SKM-1 (cell line): ENCODE measurements around the gene SAMD14.
"Not testable (repeated sequence)": the region's sequence is repeated elsewhere in the genome, so short reads cannot be mapped to it uniquely, and the experiment has no call there.

Experiments
- DNase-seq: peaks from one replicate; lab custom pipeline; 2025; ENCODE audit not compliant: unreplicated experiment; lab: John Stamatoyannopoulos, UW

The SAMD14 gene

DNA sequence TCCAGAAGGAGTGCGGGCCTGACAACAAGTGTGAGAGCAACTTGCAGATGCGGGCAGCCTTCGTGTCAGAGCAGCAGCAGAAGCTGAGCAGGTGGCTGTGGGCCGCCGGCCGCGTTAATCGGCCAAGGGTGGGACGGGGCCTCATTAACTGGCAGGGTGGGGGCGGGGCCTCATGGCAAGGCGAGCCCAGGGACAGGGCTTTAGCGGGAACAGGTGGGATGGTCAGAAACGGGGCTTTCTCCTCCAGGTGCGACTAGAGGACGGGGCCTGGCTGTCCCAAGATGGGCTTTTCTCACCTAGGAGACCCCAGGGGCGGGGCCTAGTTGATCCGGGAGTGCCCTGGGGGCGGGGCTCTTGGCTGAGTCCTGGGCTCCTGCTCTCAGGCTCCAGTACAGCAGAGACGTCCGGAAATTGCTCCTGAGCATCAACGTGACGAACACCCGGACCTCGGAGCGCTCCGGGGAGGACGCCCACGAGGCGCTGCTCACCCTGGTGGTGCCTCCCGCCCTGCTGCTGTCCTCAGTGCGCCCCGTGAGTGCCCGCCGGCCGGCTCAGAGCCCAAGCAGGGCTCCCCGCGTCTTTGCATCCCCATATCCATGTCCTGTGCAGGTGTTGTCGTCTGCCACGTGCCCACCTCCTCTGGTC lies 53.2 kb downstream of the SAMD14 start:
- no peak for DNase-seq

DNA sequence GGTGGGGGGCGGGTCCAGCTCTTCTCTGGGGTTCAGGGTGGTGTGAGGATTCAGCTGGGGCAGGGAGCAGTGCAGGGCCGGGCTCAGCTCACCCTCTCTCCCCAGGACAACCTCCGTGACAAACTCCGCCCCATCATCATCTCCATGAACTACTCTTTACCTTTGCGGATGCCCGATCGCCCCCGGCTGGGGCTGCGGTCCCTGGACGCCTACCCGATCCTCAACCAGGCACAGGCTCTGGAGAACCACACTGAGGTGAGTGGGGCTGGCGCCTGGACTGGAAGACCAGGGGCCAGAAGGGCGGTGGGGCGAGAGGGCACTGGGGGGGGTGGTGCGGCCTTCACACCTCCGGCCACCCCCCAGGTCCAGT lies 53.8 kb downstream of the SAMD14 start:
- no peak for DNase-seq

DNA sequence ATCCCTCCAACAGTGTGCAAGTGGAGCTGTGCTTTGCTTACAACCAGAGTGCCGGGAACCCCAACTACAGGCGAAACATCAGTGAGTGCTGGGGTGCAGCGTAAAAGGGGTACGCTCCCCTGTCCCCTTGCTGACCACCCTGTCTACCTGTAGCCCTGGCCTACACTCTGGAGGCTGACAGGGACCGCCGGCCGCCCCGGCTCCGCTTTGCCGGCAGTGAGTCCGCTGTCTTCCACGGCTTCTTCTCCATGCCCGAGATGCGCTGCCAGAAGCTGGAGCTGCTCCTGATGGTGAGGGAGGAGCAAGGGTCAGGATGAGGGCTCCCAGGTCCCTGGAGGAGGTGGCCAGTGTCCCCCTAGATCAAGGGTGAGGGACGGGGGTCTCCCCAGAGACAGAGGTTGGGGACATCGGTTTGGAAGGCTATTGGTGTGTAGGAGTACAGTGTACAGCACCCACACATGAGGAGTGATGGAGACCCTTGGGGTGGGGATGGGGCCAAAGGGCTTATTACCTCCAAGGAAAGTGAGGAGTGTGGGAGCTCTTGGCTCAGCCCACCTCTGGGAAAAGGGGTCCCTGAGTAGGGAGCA lies 54.4 kb downstream of the SAMD14 start:
- no peak for DNase-seq

DNA sequence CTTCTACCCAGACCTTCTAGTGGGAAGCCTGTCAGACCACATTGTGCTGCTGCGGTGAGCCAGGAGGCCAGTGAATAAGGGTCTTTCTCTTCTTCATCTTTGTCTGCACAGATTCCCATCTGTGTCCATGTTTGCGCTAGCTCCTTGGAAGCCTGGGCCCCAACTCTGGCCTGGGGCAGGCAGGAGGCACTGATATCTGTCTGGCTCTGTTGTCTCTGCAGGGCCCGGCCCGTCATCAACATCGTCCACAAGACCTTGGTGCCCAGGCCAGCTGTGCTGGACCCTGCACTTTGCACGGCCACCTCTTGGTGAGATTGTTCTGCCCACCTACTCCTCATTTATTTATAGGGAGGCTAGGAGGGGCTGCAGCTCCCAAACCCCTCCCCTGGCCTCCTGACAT lies 55.7 kb downstream of the SAMD14 start:
- no peak for DNase-seq

DNA sequence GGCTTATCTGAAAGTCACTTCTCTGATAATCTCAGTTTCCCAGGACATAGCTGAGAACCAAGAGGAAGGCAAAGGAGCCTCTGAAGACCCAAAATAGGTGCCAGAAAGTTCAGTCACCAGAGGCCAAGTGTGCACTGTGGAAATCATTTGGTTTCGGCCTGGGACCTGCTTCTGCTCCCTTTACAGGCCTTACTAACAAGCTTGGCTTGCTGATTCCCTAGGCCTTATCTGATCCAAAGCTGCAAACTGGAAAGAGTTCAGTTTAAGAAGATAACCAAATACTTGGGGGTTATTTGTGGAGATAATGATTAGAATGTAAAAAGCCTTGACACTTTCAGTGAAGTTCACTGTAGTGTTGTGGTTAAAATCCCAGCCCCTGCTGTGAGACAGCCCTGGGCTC lies 57.0 kb downstream of the SAMD14 start:
- DNase-seq: no peak

GRCh38 chr17:50072130-50072529 lies 57.8 kb downstream of the SAMD14 start:
- DNase-seq: no peak

DNA sequence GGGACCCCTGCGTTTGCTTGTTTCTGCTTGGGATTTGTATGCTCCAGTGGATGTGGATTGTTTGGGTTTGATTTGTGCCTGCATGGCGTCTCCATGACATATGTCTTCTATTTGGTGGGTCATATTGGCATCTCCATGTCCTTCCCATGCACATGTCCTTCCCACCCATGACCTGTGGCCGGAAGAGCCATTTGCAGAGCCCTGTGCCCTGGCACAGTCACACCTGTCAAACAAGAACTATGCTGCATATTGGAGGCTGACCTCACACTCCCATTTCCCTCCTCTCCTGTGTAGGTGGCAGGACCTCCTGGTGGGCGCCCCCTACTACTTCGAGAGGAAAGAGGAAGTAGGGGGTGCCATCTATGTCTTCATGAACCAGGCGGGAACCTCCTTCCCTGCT lies 58.3 kb downstream of the SAMD14 start:
- DNase-seq: no peak

DNA sequence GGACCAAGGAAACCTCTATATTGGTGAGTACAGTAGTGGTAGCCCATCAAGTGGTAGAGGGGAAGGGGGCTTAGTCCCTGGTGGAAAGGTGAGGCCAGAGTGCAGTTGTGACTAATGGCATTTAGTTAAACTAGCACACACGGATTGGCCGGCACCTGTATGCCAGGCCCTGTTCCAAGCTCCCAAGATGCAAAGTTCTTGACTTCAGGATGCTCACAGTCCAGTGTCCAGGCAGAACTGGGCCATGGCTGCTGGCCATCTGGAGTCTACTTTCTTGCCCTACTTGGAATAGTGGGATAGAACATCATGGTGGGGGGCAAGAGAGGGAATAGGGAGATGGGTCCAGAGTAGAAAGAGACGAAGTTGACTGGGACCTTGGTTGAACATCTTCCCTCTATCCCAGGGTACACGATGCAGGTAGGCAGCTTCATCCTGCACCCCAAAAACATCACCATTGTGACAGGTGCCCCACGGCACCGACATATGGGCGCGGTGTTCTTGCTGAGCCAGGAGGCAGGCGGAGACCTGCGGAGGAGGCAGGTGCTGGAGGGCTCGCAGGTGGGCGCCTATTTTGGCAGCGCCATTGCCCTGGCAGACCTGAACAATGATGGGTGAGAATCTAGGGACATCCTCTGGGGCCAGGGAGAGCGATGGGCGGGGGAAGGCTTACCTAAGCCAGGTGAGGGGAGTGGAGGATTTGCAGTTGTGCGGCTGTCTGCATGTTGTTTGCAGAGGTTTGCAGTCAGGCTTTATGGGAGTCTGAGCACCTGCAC lies 58.9 kb downstream of the SAMD14 start:
- DNase-seq: no peak

- no peak for DNase-seq
These were observed 62.0 kb downstream of the SAMD14 start for GRCh38 chr17:50067996-50068395.

GRCh38 chr17:50066995-50067394 lies 63.0 kb downstream of the SAMD14 start:
- no peak for DNase-seq

DNA sequence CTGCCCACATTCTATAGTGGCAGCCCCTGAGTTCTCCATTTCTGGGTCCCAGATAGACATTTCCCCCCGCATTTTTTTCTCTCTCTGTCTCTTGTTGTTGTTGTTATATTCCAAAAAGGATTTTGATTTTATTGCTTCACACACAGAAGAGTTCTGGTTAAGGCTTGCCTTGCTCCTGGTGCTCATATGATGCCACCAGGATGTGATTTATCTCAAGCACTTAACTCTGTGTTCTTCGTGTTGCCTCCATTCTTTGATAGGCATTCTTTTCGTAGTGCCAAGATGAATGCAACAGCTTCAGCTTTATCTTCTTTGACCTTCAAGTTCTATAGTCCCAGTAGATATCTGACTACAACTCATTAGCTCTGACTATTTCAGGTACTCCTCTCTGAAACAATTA lies 64.9 kb downstream of the SAMD14 start:
- no peak for DNase-seq

- no peak for DNase-seq
These were observed 65.5 kb downstream of the SAMD14 start for GRCh38 chr17:50064253-50065001.

DNA sequence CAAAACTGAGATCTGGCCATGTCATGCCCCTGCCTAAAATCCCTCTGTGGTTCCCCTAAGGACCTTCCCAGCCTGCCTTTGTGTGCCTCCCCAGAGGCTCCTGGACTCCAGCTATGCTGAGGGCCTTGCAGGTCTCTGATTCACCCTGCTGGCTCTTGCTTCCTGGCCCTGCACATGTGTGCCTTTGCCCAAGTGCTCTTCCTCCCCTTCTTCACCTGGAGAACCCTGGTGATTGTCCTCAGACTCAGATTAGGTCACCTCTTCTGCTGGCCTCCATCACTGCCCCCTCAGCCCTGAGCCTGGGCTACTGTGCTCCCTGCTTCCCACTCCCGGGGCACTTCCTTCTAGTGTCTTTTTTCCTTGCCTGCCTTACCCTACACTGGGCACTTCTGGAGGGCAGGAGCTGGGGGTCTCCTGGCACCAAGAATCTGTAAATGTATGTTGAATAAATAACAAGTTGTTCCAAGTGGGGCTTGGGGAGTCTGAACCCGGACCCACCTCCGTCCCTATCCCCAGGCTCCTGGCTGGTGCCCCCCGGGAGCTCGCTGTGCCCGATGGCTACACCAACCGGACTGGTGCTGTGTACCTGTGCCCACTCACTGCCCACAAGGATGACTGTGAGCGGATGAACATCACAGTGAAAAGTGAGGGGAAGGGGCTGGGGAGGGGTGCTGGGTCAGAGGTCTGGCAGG lies 66.3 kb downstream of the SAMD14 start:
- DNase-seq: no peak

DNA sequence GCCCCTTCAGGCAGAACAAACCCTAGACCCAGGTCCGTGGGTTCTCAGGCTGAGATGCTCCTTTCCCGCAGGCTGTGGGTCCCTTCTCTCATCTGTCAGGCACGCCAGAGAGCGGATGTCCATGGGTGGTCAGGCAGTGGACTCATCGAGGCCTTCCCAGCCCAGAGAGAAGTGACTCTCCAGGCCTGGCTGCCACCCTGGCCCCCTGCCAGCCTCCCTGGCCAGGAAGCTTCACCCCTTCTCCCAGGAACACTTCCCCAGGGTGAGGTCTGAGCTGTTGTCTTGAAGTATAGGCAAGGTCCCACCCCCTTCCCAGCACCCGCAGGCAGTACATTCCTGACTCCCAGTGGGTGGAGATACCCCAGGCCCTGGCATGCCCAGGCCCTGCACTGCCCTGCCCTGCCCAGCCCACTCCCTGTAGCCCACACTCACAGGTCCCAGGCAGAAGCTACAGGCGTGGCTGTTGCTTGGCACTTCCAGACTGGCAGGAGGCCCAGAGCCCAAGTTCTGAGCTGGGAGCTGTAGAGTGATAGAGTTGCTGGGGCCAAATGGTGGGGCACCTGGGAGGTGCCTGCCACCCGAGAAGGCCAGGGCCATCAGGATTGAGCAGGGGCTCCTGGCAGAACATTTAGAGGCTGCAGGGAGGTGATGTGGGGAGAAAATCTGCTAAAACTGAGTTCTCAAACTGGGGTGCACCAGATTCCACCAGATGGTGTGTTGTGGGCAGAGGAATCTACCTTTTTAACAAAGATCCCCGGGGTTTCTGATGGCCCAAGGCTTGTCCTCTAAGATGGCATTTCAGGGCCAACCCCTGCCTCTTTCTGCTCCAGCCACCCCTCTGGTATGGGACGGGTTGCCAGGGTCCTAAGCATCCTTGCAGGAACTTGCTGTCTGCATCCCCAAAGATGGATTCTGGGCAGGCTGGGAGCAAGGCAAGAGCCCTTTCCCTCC lies 67.4 kb downstream of the SAMD14 start:
- DNase-seq: no peak

- not testable (repeated sequence) for DNase-seq
These were observed 68.3 kb downstream of the SAMD14 start for GRCh38 chr17:50061713-50062045.

DNA sequence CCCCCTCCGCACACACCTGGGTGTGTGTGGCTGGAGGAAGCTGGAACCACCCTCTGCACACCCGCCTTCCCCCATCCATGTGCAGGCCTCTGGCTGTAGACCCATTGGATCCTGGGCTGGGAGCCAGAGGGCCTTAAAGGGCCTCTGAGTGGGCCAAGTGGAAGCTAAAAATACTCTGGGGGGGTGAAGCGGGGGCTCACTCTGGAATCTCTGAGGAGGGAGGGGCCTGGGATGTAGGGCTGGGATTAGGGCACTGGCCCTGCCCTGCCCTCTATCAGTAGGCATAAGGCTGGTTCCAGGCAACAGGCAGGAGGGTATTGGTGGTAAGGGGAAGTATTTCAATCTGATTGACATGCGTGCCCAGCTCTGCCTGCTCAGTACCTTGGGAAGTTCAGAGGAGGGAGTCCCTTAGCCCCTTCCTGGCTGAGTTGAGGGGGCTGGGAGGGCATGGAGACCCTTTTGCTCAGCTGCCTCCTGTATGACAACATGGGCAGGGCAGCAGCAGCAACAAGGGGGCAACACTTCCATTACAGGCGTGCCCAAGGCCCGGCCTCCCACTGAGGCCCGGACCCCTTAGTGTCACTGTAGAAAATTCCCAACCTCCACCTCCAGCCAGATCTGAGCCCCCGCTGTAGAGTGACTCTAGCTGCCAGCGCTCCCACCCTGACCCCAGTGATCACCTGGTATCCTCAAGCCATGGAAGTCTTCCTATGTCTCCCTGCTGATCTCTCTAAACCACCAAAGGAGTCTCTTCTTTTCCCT lies 68.8 kb downstream of the SAMD14 start:
- no peak for DNase-seq
